IMR-90 (cell line): ENCODE measurements around the gene IGF2. TPM values are rescaled to one million over a fixed set of nuclear protein-coding genes. Genes with fewer than 3 reads are reported as not detected.

ENCODE experiments used
- ATAC-seq: fragments of 200-7000 bp; cut with Tn5 transposase; 2 replicates; pipeline ENCODE4 v1.9.1; 2020; ENCODE audit warnings: low read depth, mild to moderate bottlenecking, moderate library complexity
- BruUV-seq: library from RNA; stranded (reverse); fragments of 400-500 nt; replicated peaks from 2 replicates; lab custom pipeline; 2021; lab: Mats Ljungman, UMichigan
- CTCF ChIA-PET: fragments of 300-600 bp; formaldehyde crosslinking; extraction: SDS; loops from one replicate; lab custom pipeline; 2021; ENCODE audit warnings: antibody characterized with exemption; lab: Yijun Ruan, JAX
- POLR2A ChIA-PET: fragments of 300-600 bp; sonication (Branson Sonifier 250); formaldehyde crosslinking; loops from one replicate; lab custom pipeline; 2022; ENCODE audit warnings: antibody characterized with exemption; ENCODE audit not compliant: unreplicated experiment; lab: Charles Lee
- DNase-seq: peaks from one replicate; pipeline ENCODE4 v3.0.0; 2013
- H2AFZ ChIP-seq: replicated peaks from 2 replicates; pipeline ENCODE3; 2013; ENCODE audit warnings: low read length, mild to moderate bottlenecking; ENCODE audit not compliant: poor library complexity
- H2AK5ac ChIP-seq: 2 replicates; pipeline ENCODE4 v1.6.1; 2013; ENCODE audit warnings: low read depth, low read length, inconsistent platforms
- H2AK9ac ChIP-seq: replicated peaks from 2 replicates; pipeline ENCODE3; 2013; ENCODE audit warnings: mild to moderate bottlenecking, low read depth, low read length, moderate library complexity; ENCODE audit not compliant: poor library complexity
- H2BK120ac ChIP-seq: 2 replicates; pipeline ENCODE4 v1.6.1; 2013; ENCODE audit warnings: low read depth, low read length, inconsistent platforms
- H2BK15ac ChIP-seq: 3 replicates; pipeline ENCODE4 v1.6.1; 2013; ENCODE audit warnings: low read depth, low read length, inconsistent platforms
- H2BK20ac ChIP-seq: 2 replicates; pipeline ENCODE4 v1.6.1; 2013; ENCODE audit warnings: low read depth, mild to moderate bottlenecking, inconsistent platforms, low read length, moderate library complexity
- H2BK5ac ChIP-seq: 2 replicates; pipeline ENCODE4 v1.6.1; 2013; ENCODE audit warnings: mild to moderate bottlenecking, low read depth, low read length, inconsistent platforms; ENCODE audit not compliant: poor library complexity, severe bottlenecking
- H3K14ac ChIP-seq: replicated peaks from 2 replicates; pipeline ENCODE4 v1.6.1; 2013; ENCODE audit warnings: low read depth, low read length, inconsistent platforms
- H3K18ac ChIP-seq: 2 replicates; pipeline ENCODE4 v1.6.1; 2013; ENCODE audit warnings: low read depth, low read length, control low read depth
- H3K23ac ChIP-seq: 2 replicates; pipeline ENCODE4 v1.6.1; 2013; ENCODE audit warnings: low read depth, low read length, inconsistent platforms
- H3K27ac ChIP-seq: 2 replicates; pipeline ENCODE4 v1.5.1; 2013; ENCODE audit warnings: mild to moderate bottlenecking, control low read depth, low read length; ENCODE audit not compliant: insufficient read depth
- H3K27me3 ChIP-seq: 2 replicates; pipeline ENCODE4 v1.6.1; 2013; ENCODE audit warnings: low read length; ENCODE audit not compliant: control insufficient read depth, insufficient read depth
- H3K36me3 ChIP-seq: 2 replicates; pipeline ENCODE4 v1.6.1; 2013; ENCODE audit warnings: low read length, mixed read lengths; ENCODE audit not compliant: control insufficient read depth, insufficient read depth
- H3K4ac ChIP-seq: 2 replicates; pipeline ENCODE4 v1.6.1; 2013; ENCODE audit warnings: low read depth, low read length, inconsistent platforms
- H3K4me1 ChIP-seq: 2 replicates; pipeline ENCODE4 v1.6.1; 2013; ENCODE audit warnings: low read length, mixed read lengths; ENCODE audit not compliant: control insufficient read depth, insufficient read depth
- H3K4me2 ChIP-seq: 2 replicates; pipeline ENCODE4 v1.6.1; 2013; ENCODE audit warnings: low read depth, mild to moderate bottlenecking, control low read depth, low read length, moderate library complexity
- H3K4me3 ChIP-seq: 2 replicates; pipeline ENCODE4 v1.5.1; 2013; ENCODE audit warnings: low read depth, mild to moderate bottlenecking, control low read depth, low read length, moderate library complexity; ENCODE audit not compliant: insufficient read depth
- H3K56ac ChIP-seq: 2 replicates; pipeline ENCODE4 v1.6.1; 2013; ENCODE audit warnings: low read length, inconsistent platforms; ENCODE audit not compliant: insufficient read depth; ENCODE audit errors: extremely low read depth
- H3K79me1 ChIP-seq, 2 experiments: 2 replicates each; pipeline ENCODE4 v1.6.1; 2013; ENCODE audit warnings: low read length in 2 of 2, inconsistent platforms in 1 of 2, low read depth in 1 of 2
- H3K9ac ChIP-seq: 2 replicates; pipeline ENCODE4 v1.6.1; 2013; ENCODE audit warnings: low read depth, low read length, control low read depth
- H3K9me1 ChIP-seq: 2 replicates; pipeline ENCODE4 v1.6.1; 2013; ENCODE audit warnings: low read length, inconsistent platforms; ENCODE audit not compliant: insufficient read depth
- H3K9me3 ChIP-seq: 2 replicates; pipeline ENCODE4 v1.6.1; 2013; ENCODE audit warnings: low read length; ENCODE audit not compliant: control insufficient read depth, insufficient read depth
- H4K20me1 ChIP-seq: 2 replicates; pipeline ENCODE4 v1.6.1; 2013; ENCODE audit warnings: low read length, inconsistent platforms; ENCODE audit not compliant: insufficient read depth
- H4K5ac ChIP-seq: 2 replicates; pipeline ENCODE4 v1.6.1; 2013; ENCODE audit warnings: mild to moderate bottlenecking, low read depth, low read length, control low read depth
- H4K8ac ChIP-seq, 2 experiments: 2 replicates each; pipeline ENCODE4 v1.6.1; 2013; ENCODE audit warnings: low read depth in 2 of 2, low read length in 2 of 2, control low read depth in 1 of 2, inconsistent platforms in 1 of 2
- H4K91ac ChIP-seq: 2 replicates; pipeline ENCODE4 v1.6.1; 2013; ENCODE audit warnings: low read depth, low read length, inconsistent platforms; ENCODE audit not compliant: insufficient read depth
- BHLHE40 ChIP-seq: fragments of 150-350 bp; IDR thresholded peaks from 2 replicates; pipeline ENCODE4 v1.6.1; 2016; ENCODE audit warnings: mild to moderate bottlenecking, low read depth, low read length
- CEBPB ChIP-seq: IDR thresholded peaks from 2 replicates; pipeline ENCODE4 v1.6.1; 2012; ENCODE audit warnings: low read depth, low read length, improper control_type of control experiment
- CHD1 ChIP-seq: IDR thresholded peaks from 2 replicates; pipeline ENCODE4 v1.6.1; 2012; ENCODE audit warnings: low read depth, low read length, improper control_type of control experiment
- FOS ChIP-seq: fragments of 150-350 bp; IDR thresholded peaks from 2 replicates; pipeline ENCODE4 v1.6.1; 2016; ENCODE audit warnings: low read depth, low read length
- MAZ ChIP-seq: IDR thresholded peaks from 2 replicates; pipeline ENCODE4 v1.6.1; 2012; ENCODE audit warnings: low read depth, mild to moderate bottlenecking, low read length, improper control_type of control experiment, moderate library complexity, borderline replicate concordance
- MXI1 ChIP-seq: IDR thresholded peaks from 2 replicates; pipeline ENCODE4 v1.6.1; 2012; ENCODE audit warnings: low read depth, mild to moderate bottlenecking, low read length, moderate library complexity, borderline replicate concordance
- POLR2A ChIP-seq: IDR thresholded peaks from 2 replicates; pipeline ENCODE4 v1.6.1; 2012; ENCODE audit warnings: mild to moderate bottlenecking, low read depth, low read length
- RFX5 ChIP-seq: IDR thresholded peaks from 2 replicates; pipeline ENCODE4 v1.8.0; 2012; ENCODE audit warnings: low read depth, mild to moderate bottlenecking, low read length, moderate library complexity
- WGBS, 2 experiments: methylation state at CpG; one replicate each; pipeline versions ENCODE4 v1.1.5 to v1.1.7; 2013; ENCODE audit warnings: missing lambda C conversion rate in 2 of 2; ENCODE audit not compliant: insufficient read length in 1 of 2; ENCODE audit errors: extremely low coverage in 2 of 2; 5-methylcytosine and 5-hydroxymethylcytosine counted together
- dilution Hi-C: fragments of 300-500 bp; cut with HindIII; formaldehyde crosslinking; loops from one replicate; pipeline ENCODE4 v1.14.3; 2018; ENCODE audit warnings: low sequenced_read_pairs; ENCODE audit not compliant: unreplicated experiment
- in situ Hi-C: fragments of 300-500 bp; cut with MboI; formaldehyde crosslinking; loops from 3 replicates; pipeline ENCODE4 v1.14.3; 2019; ENCODE audit warnings: low sequenced_read_pairs, inconsistent platforms, mixed read lengths
- intact Hi-C: fragments of 100-400 bp; cut with micrococcal nuclease; formaldehyde crosslinking; loops from 2 replicates; pipeline ENCODE4 v1.10.0; 2022
- polyA plus RNA-seq, 3 experiments: library from polyadenylated mRNA; depleted of rRNA; stranded (reverse); fragments of >200 nt; gene quantifications; 2 replicates each; pipeline ENCODE4 v1.2.3, GENCODE V29; 2012; ENCODE audit warnings: low replicate concordance in 1 of 3
- total RNA-seq: library from RNA; depleted of rRNA; stranded (reverse); fragments of >200 nt; gene quantifications from 2 replicates; pipeline ENCODE4 v1.2.3, GENCODE V29; 2012
- TF ChIP-seq, protein P1 (sequence below): conservative IDR thresholded peaks from 2 replicates; pipeline ENCODE4 v1.5.1; 2012; ENCODE audit warnings: mild to moderate bottlenecking, low read depth, low read length, improper control_type of control experiment
- TF ChIP-seq, protein P2 (sequence below): fragments of 150-350 bp; IDR thresholded peaks from 2 replicates; pipeline ENCODE4 v1.6.1; 2016; ENCODE audit warnings: low read depth, mild to moderate bottlenecking, low read length, moderate library complexity, borderline replicate concordance

The IGF2 gene
- total and polyA plus RNA-seq, 2 of the 4 experiments (the other 2 are of a cell fraction), result 2.3 to 21.8 TPM

DNA sequence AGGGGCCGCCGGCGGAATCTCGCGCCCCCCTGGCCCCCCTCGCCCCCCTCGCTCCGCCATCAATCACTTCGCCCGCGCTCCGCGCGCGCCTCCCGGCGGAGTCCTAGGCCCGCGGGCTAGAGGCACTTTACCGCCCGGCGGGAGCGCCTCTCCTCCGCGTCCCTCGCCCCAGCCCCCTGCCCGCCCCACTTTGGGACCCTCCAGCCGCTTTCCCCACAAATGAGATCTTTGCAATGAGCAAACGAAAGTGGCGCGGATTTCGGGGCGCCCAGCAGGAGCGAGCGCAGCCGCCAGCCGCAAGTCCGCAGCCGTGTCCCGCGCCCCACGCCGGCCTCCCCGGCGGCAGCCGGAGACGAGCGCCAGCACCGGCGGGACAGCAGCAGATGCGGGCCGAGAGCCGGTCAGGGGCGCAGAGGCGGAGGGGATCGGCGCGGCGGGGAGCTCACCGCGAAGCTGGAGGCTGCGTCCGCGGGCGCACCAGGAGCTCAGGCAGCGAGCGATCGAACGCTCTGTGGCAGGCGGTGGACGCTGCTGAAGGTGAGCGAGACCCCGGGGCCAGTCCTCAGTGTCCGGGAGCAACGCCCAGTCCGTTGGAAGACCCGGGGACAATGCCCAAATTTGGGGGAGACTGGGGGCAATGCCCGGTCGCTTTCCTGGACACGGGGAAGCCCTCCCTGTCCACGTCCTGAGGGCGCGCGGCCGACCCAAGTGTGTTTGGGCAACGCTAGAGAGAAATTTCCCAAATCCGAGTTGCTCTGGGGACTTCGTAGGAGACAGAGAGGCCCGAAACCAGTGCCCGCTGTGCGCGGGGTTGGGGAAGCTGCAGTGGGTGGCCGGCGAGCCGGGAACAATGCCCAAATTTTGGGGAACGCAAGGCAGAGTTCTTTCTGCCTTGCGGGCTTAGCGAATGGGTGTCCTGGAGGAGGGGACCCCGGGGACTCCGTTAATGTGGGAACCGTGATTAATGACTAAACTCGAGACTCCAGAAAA is 1.5 kb upstream of the IGF2 start (continued):
- TF ChIP-seq MXI1 (no peak), CEBPB (no peak)

DNA sequence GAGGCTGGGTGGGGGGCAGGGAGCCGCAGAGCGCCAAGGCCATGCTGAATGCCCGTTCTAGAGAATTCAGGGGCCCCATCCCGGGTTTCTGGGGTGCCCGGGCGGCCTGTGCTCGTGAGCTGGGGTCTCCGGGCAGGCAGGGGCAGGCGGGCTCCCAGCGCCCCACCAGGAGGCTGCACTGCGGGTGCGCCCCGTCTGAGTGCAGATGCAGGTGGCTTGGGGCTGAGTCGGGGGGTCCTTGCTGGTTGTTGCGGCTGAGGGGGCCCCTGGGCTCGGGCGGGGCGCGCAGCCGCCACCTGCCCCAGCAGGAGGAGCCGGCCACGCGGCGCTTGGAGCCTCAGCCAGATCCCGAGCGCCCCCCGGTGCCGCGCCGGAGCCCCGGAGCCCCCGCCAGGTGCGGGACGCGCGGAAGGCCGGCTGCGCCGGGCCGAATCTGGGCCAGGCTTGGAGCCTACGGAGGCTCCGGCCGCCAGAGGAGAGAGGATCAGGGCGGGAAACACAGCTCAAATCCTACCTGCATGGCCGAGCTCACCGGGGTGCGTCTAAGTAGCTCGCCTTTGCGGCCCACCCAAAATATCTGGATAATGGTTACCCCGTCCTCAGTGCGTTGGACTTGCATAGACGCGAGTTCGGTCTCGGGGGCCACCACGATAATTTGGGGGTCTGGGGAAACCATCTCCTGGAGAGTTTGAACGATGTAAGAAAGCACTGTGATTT is 590 bp upstream of the IGF2 start:
- Histone ChIP-seq H3K27ac (no peak overlapping the region), H3K4me1 (peaks cover 2% of the 10 kb centered on the region), H3K36me3 (no peaks in the 10 kb centered on the region), H2BK120ac (no peak overlapping the region), H3K9ac (no peak overlapping the region), H3K4me2 (no peak overlapping the region), H3K9me1 (no peaks in the 10 kb centered on the region), H2BK15ac (no peak overlapping the region), H3K27me3 (peaks cover 75% of the 10 kb centered on the region), H3K23ac (no peak overlapping the region), H3K14ac (no peak overlapping the region), H3K18ac (no peak overlapping the region), H3K79me1 (peaks cover 0 to 4% of the 10 kb centered on the region in 2 experiments; a peak in 1 of 4 replicates), H3K4me3 (no peak overlapping the region), H3K9me3 (no peaks in the 10 kb centered on the region), H4K5ac (no peak overlapping the region), H4K20me1 (peaks cover 29% of the 10 kb centered on the region), H2BK5ac (no peak overlapping the region), H3K56ac (no peak overlapping the region), H2AK9ac (no peak overlapping the region), H4K8ac (no peak overlapping the region), H2AFZ (no peak overlapping the region), H3K4ac (no peak overlapping the region), H2AK5ac (no peak overlapping the region), H4K91ac (no peak overlapping the region), H2BK20ac (no peak overlapping the region)
- ATAC-seq, result no peak
- DNase-seq, result no peak
- POLR2A ChIA-PET, result no interaction called here
- CTCF ChIA-PET, result no interaction called here
- intact Hi-C loops, result loop anchor here (5.0 kb wide), 1 partner anchor 42 kb away; no protein-coding TSS in a partner anchor
- no peak for TF ChIP-seq POLR2A
- TF ChIP-seq, protein P1, sequence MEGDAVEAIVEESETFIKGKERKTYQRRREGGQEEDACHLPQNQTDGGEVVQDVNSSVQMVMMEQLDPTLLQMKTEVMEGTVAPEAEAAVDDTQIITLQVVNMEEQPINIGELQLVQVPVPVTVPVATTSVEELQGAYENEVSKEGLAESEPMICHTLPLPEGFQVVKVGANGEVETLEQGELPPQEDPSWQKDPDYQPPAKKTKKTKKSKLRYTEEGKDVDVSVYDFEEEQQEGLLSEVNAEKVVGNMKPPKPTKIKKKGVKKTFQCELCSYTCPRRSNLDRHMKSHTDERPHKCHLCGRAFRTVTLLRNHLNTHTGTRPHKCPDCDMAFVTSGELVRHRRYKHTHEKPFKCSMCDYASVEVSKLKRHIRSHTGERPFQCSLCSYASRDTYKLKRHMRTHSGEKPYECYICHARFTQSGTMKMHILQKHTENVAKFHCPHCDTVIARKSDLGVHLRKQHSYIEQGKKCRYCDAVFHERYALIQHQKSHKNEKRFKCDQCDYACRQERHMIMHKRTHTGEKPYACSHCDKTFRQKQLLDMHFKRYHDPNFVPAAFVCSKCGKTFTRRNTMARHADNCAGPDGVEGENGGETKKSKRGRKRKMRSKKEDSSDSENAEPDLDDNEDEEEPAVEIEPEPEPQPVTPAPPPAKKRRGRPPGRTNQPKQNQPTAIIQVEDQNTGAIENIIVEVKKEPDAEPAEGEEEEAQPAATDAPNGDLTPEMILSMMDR, result no peak
- no peak for TF ChIP-seq CHD1
- TF ChIP-seq RFX5, result no peak
- no peak for TF ChIP-seq MXI1
- no peak for TF ChIP-seq FOS
- TF ChIP-seq MAZ, result no peak
- TF ChIP-seq BHLHE40, result no peak
- TF ChIP-seq CEBPB, result no peak
- TF ChIP-seq, protein P2, sequence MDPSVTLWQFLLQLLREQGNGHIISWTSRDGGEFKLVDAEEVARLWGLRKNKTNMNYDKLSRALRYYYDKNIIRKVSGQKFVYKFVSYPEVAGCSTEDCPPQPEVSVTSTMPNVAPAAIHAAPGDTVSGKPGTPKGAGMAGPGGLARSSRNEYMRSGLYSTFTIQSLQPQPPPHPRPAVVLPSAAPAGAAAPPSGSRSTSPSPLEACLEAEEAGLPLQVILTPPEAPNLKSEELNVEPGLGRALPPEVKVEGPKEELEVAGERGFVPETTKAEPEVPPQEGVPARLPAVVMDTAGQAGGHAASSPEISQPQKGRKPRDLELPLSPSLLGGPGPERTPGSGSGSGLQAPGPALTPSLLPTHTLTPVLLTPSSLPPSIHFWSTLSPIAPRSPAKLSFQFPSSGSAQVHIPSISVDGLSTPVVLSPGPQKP, result no peak
- no TSS peak for BruUV-seq
- dilution Hi-C loops, result no loop called here
- in situ Hi-C loops, result no loop called here
- WGBS, 2 experiments, result 3% methylated on average over 40 of the region's 57 CpGs; no CpG with 5 or more reads in 1 of the 2 experiments
